ENCODE data around the gene CDH6.

Gene CDH6

DNA sequence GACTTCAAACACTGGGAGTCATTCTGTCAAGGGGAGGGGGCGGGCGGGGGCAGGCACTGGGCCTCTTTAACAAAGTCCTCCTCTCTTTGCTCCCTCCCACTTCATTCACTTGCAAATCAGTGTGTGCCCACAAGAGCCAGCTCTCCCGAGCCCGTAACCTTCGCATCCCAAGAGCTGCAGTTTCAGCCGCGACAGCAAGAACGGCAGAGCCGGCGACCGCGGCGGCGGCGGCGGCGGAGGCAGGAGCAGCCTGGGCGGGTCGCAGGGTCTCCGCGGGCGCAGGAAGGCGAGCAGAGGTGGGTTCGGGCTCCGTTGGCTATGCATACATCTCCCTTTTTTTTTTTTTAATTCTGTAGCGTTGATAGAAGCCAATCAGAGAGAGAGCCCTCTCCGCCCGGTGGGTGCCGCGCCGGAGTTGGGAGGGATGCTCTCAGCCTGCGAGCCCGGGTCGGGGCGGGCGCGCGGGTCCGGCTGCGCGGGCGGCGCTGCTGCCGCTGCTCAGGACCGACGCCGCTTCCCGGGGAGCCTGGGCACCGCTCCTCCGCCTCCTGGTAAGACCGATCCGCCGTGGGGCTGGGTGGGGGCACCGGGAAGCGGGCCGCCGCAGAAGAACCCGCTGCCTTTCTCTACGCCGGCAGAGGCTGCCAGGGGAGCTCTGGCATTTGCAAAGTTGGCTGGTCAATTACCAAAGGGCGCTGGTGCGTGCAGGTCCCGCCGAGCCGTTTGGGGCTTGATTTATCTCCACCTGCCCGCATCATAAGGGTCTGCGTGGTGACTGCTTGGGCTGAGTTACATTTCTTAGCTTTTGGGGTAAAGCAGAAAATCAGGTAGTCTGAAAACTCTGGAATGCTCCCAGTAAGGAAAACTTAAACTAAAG, at the start of gene CDH6:
TSS of gene CDH6 (plus strand) at position 96 of the 877 bp plus-strand sequence. CDS start 73,788 bp downstream, outside the sequence.
- DNase-seq = peak; percentile 60

DNA sequence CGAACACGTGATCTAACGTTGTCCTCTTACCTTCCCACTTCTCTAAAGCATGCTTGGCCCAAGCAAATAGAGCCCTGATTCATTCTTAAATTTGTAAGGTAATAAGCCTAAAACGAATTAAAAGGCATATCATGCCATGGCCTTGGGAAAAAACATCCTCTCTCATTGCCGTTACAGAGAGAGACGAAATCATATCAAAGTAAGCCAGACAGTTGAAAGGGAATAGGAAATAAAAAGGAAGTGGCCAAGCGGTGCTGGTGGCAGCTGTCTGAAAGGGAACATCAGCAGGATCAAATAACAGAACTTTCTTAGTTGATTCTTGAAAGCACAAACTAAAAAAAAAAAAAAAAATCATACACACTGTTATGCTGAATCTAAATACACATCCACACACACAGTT, 49.1 kb upstream of the CDH6 start:
- DNase-seq = no peak

- no peak for DNase-seq
Observed at GRCh38 chr5:31148959-31149475, 44.5 kb upstream of the CDH6 start.

- no peak for DNase-seq
Observed at GRCh38 chr5:31153521-31153920, 40.0 kb upstream of the CDH6 start.

GRCh38 chr5:31156631-31157160, 36.8 kb upstream of the CDH6 start:
- no peak for DNase-seq

- no peak for DNase-seq
Observed at GRCh38 chr5:31157720-31158119, 35.8 kb upstream of the CDH6 start.

DNA sequence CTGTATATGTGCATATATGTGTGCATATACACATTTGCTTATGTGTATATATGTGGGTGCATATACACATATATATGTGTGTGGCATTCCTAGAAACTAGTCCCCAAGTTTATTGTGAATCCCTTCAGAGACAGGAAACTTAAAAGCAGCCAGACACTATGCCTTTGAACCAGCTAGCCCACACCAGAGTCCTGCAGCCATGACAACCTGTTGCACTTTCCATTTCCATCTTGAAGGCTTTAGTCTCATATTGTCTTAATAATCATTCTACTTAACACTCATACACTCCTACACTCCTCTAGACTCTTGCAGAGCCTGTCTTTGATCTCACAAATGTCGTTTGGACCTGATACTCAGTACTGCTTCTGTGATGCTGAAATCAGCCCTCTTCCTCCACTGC, 34.8 kb upstream of the CDH6 start:
- no peak for DNase-seq

DNA sequence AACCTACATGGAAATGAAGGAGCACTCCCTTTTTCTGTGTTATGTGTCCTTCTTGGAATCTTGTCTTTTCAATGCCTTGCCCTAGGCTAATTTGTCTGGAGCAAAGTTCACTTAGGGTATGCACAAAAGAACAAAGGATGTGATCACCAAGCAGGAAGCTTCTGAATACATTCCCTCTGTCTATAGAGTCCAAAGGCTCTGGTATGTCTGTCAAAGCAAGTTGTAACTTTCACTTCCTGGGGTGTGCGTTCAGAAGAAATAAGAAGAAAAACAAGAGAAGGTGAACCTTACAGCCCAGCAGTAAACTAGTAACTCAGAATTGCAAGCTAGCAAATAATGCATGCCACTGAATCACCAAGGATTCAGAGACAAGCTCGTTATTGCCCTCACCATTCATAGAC, 31.7 kb upstream of the CDH6 start:
- DNase-seq = no peak

DNA sequence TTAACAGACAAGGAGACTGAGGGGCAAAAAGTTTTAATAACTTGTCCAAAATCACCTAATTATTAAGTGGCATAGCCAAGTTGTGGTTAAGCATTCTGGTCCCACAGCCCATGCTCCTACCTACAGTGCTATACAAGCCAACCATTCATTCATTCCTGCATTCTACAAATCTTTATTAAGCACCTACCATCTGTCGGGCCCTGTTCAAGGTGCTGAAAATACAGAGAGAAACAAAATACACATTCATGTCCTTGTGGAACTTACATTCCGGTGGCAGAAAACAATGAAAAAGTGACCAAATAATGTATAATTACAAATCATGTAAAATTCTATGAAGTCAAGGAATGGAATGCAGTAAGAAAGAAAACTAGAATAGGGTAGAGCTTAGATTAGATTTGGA, 27.8 kb upstream of the CDH6 start:
- DNase-seq = no peak

- no peak for DNase-seq
Observed at GRCh38 chr5:31169379-31169778, 24.1 kb upstream of the CDH6 start.

DNA sequence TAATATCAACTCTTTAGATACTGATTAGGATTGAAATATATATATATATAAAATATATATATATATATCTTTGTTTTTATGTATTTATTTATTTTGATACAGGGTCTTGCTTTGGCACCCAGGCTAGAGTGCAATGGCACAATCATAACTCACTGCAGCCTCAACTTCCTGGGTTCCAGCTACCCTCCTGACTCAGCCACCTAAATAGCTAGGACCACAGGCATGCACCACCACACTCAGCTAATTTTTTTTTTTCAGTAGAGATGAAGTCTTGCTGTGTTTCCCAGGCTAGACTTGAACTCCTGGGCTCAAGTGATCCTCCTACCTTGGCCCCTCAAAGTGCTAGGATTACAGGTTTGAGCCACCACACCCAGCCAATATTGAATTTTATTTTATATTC, 20.6 kb upstream of the CDH6 start:
- no peak for DNase-seq

- no peak for DNase-seq
Observed at GRCh38 chr5:31173614-31174013, 19.9 kb upstream of the CDH6 start.

GRCh38 chr5:31181376-31181987, 12.0 kb upstream of the CDH6 start:
- no peak for DNase-seq

GRCh38 chr5:31182136-31182535, 11.3 kb upstream of the CDH6 start:
- DNase-seq = no peak

DNA sequence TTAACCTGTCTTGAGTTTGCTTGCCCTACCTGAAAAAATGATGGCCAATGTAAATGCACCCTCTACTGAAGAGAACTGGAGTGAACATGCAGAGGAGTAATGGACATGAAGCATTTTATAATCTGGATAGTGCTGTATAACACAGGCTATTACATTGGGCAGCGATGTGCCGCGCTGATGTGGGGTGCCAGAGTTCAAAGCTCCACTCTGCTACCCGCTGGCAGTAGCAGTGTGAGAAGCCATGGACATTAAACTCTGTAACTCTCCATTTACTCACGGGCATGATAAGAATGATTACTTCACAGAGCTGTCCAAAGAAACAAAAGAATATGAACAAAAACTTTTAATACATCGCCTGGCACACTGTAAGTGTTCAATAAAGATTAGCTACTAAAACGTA, 7.5 kb upstream of the CDH6 start:
- no peak for DNase-seq

- peak; percentile 33 for DNase-seq
Observed at GRCh38 chr5:31186672-31187267, 6.7 kb upstream of the CDH6 start.

DNA sequence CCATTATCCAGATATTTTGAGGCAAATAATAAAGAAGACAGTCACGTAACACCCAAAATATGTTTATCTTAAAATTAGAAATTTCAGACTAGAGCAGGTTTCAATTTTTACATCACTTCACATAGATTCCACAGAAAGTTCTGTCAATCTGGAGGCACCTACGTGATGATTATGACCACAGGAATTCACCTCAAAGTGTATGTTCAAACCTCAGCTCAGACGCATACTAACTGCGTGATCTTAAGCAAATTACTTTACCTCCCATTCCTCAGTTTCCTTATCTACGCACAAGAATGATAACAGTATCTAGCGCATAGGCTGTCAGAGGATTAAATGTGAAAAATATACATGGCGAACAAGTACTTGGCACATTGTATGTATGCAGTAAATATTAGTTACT, 5.9 kb upstream of the CDH6 start:
- DNase-seq = no peak

DNA sequence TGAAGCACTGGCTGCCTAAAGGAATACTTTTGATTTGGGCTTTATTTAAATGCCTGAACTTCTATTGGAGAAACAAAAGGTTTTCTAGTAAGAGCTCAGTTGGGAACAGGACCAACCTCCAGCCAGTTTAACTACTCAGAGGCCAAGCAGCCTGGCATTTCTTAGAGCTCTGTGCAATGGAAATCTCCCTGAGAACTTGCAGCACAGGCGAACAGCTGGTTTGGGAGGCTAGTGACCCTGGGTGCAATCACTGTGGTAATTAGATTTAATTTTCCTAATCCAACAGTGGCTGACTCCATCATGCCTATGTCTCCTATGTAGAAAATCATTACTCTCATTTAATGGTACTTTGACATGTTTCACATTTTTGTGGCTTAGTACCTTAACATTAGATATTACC, 1.0 kb upstream of the CDH6 start:
- no peak for DNase-seq

GRCh38 chr5:31193116-31193515, 370 bp upstream of the CDH6 start:
- DNase-seq = no peak

DNA sequence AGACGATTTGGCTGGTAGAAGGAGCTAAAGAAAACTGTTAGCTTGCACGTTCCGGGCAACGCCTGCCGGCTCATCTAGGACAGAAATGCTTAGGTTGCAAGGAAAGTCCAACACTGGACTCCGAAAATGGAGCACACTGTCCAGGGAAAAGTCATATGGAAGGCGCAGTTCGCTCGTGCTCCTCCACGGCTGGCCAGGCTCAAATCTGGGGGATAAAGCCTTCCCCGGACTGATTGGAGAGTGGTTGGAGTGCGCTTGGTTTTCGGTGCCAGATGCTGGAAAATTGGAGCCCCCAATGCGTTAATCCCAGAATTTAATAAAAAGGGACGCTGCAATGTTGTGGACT, 955 bp downstream of the CDH6 start:
- DNase-seq = no peak

DNA sequence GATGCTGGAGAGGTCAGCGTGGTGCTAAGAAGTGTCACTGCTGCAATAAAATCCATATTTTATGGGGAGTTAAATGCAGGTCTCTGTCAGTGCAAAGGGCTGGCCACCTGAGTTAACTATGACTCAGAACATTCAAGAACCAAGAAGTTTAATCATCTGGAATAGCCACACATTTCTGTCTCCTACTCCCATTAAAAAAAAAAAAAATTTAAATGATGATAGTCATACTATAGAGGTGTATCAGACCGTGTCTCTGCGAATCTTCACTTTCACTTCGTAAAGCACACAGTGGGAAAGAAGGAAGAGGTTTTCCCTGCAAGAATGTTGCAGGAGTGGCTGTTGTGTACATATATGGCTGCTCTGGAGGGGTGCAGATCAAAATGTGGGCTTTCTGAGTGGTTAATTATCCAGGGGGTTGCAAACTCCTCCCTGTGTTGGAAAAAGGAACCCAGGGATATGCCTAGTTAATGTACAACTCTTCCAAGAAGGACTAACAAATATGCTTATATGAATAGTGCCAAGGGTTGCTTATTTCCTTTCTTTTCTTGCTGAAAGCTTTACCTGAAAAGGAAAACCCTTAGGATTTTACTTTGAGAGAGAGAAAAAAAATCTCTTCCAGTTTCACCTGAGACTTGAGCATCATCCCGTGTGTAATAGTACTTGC, 1.5 kb downstream of the CDH6 start:
- DNase-seq = no peak

GRCh38 chr5:31196309-31196708, 2.8 kb downstream of the CDH6 start:
- DNase-seq = no peak

DNA sequence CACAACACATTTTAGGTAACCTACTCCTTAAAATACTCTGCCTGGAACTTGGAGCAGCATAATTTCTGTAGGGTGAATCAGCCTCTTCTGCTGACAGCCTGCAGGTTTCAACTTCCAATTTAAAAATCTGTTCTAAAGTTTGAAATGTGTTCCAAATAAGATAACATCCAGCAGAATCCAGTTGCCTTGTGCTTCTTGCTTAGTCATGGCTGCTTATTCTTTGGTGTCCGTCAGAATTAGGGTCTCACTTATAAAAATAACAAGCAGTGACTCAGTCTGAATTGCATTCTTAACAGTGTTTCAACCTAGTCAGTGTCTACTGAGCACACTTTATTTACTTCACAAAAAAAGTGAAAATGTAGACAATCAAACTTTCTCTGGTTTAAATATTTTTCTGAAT, 3.7 kb downstream of the CDH6 start:
- peak; percentile 59 for DNase-seq

Data from amniotic stem cell (primary cell).